Stimulated activated CD8-positive, alpha-beta memory T cell treated with anti-CD3 and anti-CD28 coated beads, Interleukin-12 subunit alpha, Interleukin-12 subunit beta, amount 100 ng/mL, for 4 hours (primary cell): ENCODE data around the gene RP9.

ENCODE experiments used
- DNase-seq: peaks from one replicate; pipeline ENCODE4 v3.0.0-alpha.2; 2020; ENCODE audit warnings: low read depth

RP9 gene, protein sequence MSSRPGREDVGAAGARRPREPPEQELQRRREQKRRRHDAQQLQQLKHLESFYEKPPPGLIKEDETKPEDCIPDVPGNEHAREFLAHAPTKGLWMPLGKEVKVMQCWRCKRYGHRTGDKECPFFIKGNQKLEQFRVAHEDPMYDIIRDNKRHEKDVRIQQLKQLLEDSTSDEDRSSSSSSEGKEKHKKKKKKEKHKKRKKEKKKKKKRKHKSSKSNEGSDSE

DNA sequence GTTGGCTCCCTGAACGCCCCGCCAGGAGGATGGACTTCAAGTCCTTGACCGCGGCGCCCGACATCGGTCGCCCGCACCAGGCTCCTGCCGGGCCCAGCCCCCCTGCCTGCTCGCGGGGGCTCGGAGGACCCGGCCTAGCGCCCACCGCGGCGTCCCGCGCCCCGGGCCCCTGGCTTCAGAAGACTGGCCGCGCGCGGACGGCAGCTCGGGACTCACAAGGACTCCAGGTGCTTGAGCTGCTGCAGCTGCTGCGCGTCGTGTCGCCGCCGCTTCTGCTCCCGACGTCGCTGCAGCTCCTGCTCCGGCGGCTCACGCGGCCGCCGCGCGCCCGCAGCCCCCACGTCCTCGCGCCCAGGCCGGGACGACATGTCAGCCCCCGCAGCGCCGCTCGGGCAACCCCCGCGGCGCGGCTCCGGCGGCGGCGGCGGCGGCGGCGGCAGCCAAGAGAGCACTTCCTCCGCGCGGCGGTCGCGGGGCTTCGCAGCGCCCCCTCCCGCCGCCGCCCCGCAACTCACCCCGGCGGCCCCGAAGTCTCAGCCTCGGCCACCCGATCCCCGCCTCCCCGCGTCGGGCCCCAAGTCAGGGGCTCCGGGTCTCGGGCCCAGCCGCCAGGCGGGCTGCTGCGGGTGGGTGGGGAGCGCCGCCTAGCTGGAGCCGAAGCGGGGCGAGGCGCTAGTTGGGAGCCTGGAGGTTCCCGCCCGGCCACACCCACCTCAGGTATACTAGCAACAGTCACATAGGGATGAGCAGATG, at the start of gene RP9:
Gene RP9, minus strand, starts transcription at position 400 of the 753 bp plus-strand sequence. Its CDS starts 32 bp downstream, at position 368.
- DNase-seq = peak; percentile 72

DNA sequence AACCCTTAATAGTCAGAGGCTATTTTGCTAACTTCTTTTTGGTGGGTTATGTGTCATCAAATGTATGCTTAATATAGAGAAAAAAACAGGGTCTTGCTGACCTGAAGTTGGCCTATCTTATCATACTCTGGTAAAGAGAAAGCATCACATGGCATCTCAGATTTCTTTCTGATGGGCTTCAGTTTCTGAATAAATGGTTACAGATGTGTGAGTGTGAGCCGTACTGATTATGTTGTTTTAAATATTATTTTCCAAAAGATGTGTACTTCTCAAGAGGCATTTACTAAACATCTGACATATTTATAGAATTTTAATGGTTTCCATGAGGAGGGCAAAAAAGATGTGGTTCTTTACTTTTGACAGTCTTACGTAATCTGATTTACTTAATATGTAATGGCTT, 48.6 kb upstream of the RP9 start:
- no peak for DNase-seq

DNA sequence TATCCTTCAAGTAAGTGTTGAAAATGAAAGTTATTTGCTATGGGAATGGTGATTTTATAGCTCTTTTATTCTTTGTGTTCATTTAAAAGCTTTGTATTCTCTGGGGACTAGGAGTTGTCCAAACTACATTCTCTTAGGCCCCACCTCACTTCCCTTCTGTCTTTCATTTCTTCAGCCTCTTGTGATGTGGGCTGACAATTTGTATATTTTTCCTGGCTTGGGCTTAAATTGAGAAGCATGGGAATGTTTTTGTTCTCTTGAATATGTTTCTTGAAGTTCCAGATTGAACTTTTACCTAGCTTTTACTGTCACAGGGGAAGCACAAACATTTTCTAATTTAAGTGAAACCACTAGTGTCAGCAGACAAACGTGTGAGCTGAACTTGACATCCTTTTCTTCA, 48.1 kb upstream of the RP9 start:
- DNase-seq = no peak

DNA sequence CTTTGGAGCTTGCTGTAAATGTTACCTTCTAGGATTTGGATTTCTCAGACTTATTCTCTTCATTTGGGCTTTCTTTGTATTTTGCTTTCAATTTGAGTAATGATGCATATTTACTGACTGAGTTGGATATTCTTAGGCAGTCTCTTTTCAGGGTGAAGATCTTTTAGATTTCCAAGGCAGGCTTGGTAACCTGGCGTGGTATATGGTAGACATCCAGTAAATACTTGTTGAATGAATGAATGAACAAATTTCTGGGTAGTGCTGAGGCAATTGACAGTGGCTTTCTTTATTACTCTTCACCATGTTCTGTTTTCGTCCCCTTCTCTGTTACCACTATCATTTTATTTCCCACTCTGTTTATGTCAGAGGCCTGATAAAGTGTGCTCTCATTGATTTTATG, 47.2 kb upstream of the RP9 start:
- DNase-seq = no peak

DNA sequence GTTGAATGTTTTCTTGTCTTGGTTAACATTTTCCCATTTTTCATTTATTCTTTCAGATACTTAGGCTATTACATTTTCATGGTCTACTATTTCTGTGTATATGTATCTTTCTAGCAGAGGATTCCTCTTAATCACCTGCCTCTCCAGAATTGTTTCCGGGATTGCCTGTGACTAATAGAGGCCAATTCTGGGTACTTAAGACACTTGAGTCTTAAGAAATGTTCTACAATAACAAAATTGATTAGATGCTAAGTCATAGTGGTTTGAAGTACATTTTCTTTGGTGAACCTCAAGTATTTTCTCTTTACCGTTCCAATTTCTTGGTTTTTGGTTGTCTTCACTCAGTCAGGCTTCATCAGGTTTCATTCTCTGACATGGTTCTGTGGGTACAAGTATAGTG, 46.6 kb upstream of the RP9 start:
- DNase-seq = no peak

DNA sequence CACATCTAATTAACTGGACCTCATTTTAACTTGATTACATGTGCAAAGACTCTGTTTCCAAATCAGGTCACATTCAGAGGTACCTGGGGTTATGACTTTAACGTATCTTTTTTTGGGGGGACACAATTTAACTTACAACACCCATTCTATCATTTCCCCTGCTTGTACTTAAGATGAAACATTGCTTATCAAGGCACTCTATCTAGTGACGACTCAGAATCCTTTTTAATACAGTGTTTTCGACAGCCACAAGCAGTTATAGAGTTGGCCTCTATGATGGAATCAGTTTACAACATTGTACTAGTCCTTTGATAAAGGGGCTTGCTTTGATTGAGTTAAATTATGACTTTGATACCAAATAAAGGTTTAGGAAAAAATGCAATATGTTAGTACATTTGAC, 42.9 kb upstream of the RP9 start:
- no peak for DNase-seq

DNA sequence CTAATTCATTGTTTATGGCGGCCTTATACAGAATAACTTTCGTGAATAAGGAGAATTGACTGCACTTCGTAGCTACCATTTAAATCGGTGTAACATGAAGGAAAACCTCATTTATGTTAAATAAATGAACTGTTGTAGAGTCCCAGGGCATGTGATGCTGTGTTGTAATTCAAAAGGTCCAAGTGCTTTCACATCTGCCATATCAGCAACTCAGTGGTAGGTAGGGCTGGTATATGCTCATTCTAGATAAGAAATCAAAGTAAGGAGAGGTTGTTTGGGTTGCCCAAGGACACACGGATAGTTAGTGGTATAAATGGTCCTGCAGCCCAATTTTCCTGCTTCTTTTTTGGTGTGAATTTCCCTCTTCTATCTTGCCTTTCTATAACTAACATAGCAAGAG, 36.0 kb upstream of the RP9 start:
- DNase-seq = no peak

DNA sequence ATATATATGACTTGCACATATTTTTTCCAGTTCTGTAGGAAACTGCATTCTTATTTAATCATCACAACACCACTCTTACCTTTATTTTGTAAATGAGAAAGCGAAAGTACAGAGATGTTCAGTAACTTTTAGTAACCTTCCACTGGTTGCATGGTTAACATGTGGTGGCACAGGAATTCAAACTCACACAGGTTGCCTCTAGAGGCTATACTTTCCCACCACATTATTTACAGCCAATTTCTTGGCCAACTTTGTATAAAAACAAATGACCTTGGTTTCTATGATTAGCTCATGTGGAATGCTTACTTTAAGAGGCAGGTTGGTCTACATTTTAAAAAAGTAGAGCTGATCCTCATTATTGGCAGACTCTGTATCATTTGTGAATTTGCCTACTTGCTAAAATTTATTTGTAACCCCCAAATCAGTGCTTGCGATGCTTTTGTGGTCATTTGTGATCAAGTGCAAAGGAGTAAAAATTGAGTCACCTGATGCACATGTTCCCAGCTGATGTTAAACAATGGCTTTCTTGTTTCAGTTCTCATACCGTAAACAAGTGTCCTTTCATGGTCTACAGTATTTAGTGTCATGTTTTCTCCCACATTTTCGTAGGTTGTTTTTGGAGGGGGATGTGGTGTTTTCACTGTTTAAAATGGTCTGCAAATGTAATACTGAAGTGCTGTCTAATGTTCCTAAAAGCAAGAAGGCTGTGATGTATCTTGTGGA, 35.0 kb upstream of the RP9 start:
- DNase-seq = no peak

DNA sequence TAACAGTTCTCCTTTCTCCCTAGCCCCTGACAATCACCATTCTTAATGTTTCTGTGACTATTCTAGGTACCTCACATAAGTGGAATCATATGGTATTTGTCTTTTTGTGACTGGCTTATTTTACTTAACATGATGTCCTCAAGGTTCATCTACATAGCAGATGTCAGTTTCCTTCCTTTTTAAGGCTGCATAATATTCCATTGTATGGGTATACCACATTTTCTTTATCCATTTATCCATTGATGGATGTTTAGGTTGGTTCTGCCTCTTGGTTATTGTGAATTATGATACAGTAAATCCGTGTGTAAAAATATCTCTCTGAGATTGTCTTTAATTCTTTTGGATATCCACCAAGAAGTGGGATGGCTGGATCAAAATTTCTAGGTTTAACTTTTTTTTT, 33.4 kb upstream of the RP9 start:
- DNase-seq = no peak

DNA sequence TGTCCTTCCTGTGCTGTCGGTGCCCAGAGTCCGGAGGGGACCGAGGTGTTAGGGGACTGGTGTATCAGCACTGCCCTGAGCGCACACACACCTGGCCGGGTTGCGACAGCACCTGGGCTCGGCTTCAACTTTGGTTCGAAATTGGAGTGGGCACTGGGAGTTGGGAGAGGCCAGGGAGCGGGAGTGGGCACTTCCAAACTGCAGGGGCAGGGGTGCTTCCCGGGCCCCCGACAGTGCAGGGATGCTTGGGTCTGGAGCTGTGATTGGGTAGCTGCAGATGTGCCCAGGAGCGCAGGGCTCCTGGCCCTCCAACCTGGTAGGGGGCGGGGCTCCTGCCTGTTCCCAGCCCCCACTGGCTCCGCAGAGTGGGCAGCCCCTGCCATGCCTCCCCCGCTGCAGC, 27.9 kb upstream of the RP9 start:
- DNase-seq = no peak

DNA sequence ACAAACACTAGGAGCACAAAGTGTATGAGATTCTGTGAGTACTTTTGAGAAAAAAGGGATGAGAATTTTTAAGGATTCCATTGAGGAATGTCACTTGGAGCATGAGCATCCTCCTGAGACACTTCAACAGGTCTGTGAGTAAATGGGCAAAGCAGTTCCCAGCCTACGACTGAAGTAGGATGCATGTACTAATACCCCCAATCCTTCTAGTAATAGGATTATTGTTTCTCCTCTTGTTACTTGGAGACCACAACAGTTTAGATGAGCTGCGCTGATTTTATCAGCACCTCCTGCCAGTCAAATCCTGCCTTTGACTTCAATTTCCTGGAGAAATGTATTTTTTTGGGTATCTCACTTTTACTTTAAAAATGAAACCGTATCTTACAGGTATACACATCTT, 21.0 kb upstream of the RP9 start:
- no peak for DNase-seq

DNA sequence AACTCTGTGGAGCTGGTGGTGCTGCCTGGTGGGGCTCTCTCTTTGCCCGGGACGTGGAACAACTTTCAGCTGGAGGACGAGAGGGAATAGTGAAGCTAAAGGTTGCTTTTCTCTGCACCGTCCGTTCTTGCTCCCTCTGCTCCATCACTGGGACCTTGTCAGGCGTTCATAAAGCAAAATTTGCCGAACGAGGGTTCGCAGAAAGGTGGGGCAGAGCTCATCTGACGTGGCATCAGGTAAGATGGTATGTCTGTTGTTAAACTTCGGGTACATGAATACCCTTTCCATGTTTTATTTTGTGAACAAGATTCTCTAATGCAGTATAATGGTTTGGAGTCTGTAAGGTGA, 20.6 kb upstream of the RP9 start:
- DNase-seq = no peak

DNA sequence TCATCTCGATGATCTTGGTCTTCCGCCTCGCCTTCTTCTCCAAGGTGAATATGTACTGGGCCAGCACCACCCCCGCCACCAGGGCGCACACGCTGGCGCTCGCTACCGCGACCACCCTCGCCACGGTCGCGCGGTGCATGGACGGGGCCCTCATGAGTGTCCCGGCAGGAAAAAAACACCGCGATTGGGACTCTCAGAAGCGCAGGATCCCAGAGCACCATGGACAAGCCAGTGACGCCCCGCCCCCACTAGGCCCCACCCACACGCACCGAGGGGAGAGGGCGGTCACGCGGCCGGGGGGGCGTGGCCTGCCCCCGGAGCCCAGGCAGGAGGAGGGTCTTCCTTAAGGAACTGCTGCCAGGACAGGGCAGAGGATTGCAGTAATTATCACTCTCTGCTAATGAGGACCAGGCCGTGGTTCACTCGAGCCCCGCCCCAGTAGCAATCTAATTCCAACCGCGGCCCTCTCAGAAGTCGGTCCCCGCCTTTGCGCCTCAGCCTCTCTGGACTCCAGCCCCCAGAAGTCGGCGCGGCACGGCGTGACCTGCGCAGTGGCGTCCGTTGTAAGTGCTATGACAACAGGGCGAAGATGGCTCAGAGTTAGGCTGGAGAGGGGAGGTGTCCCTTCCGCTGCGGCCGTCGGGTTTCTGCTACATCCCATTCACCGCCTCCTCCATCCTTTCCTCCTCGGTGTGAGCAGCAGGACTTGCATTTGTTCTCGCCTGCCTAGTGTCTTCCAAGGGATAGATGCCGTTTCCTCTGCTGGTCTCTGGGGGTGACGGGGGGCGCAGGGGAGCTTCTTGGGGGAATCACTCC, 20.0 kb upstream of the RP9 start, which contains the start of gene BBS9:
Gene BBS9, plus strand, starts transcription at position 575 of the 816 bp plus-strand sequence. CDS start 16,689 bp downstream, outside the sequence.
- peak; percentile 85 for DNase-seq

DNA sequence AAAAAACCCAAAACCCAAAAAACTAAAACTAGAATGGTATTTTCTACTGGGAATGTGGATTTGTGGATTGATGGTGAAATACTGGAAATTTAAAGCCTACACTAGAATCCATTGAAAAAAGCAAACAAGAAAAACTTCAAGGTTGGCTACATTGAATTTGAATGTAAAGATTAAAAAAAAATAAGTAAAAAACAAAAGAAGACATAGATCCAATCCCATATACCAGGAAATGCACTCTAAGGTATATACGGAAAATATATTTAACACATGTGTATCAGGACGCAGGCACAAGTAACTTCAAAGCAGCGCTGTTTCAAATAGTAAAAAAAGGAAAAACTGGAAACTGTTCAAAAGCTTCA, 19.4 kb upstream of the RP9 start:
- no peak for DNase-seq

DNA sequence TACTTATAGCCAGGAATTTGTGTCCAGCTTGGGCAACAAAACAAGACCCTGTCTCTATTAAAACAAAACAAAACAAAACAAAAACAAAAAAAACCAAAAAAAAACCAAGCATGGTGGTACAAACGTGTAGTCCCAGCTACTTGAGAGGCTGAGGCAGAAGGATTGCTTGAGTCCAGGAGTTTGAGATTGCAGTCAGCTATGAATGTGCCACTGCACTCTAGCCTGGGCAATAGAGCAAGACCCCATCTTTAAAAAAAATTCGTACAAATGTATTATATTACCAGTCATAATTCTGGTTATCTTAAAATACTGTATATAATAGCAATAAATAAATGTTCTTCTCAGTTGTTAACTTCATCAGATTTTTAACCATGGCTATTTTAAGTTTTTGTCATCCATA, 17.9 kb upstream of the RP9 start:
- no peak for DNase-seq

DNA sequence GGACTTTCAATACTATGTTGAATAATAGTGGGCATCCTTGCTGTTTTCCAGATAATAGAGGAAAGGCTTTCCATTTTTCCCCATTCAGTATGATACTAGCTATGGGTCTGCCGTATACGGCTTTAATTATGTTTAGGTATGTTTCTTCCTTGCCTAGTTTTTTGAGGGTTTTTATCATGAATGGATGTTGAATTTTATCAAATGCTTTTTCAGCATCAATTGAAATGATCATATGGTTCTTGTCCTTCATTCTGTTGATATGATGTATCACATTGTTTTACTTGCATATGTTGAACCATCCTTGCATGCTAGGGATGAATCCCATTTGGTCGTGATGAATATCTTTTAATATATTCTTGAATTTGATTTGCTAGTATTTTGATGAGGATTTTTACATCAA, 9.2 kb upstream of the RP9 start:
- DNase-seq = no peak

DNA sequence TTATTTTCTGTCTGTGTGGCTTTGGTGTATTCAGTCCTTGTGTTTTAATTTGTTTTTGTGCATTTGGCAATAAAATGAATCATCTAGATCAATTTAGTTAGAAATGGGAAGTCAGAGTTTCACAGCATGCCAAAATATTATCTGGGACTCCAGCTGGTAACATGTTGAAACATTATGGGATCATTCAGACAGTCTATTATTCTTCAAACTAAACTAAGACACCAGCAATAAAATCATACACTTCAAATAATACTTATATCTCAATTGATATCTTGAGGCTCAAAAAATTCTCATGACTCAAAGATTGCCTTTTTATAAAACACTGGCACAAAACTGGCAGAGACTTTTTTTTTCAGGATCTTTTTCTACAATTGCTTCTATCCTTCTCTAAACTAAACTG, 5.8 kb upstream of the RP9 start:
- no peak for DNase-seq

DNA sequence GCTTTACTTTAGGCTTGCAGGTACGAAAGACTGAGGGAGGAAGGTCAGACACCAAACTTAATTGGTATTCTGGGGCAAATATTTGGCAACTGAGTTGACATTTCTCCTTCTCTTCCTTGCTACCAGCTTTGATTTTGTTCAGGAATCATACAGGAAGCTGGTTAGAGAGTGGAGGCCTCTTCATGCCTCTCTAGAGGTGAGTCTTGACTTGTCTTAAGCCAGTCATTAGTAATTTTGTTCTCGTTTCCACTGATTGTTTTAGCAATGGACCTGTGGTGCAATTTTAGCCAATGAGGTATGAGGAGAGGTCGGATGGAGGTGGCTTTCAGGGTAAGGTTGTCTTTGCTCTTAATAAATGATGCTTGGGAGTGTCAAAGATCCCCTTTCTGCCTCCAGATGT, 2.4 kb upstream of the RP9 start:
- no peak for DNase-seq

DNA sequence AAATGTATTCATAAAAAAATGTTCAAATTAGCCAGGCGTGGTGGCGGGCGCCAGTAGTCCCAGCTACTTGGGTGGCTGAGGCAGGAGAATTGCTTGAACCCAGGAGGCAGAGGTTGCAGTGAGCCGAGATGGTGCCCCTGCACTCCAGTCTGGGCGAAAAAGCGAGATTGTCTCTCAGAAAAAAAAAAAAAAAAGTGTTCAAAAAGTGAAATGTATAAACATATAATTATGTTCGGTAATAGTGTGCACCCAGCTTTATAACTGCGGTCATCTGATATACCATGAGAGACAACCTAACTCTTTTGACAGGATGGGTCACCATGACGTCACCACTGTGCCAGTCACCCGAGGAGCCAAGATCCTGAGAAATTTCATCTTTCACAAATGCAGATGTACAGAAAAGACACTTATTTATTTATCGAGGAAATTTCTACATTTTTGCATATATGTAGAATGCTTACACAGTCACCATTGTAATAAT, 594 bp upstream of the RP9 start:
- DNase-seq = no peak

DNA sequence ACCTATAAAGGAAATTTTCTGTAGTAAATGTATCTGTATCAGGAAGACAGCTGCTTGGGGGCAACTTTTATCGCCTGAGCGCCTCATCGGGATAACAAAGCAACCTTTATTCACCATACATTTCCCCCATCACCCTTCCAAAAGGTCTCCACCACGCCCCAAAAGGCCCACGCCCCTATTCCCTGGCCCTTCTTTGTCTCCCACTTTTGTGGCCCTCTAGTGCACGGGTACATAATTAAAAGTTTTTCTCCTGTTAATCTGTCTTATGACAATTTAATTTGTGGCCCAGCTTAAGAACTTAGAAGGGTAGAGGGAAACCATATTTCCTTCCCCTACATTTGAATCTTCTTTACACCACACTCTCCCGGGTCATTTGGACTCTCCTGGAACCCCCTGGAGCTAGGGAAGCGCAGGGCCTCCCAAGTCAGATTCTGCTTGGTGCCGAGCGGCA, 625 bp downstream of the RP9 start:
- no peak for DNase-seq

DNA sequence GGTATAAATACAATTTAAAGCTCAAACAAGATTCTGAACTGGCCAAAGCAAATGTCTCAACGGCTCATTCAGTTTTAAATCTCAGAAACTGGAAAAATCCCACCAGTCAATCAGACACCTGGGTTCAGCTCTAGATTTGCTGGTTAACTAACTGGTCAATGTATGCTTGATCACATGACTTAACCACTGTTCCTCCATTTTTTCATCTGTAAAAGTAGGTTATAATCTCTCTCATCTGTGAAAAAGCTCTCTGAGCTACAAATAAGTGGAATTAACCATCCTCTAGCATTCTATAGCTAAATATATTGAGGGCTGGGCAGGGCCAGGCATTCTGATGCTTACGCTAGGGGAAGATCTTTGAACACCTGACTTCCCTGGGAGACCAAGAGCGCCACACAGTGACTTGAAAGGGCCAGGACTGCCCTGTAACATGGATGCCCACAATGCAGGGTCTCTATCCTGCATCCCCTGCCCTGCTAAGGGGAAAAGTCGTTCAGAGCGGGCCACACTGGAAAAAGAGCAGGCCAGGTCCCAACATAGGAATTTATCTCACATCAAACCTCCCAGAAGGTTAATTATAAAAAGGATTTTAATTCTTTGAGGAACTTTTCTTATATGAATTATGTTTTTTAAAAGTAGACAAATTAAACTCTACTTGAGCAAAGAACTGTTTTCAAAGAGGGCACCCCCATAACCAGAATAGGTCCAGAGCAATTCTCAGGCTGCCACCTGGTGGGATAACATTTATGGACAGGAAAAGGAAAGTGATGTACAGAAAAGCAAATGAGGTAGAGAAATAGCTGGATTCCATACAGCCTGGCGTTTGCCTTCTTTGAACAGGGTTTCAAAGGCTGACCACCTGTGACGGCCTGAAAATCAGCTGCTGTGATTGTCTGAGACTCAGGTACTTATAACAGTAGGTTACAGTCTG, 1.8 kb downstream of the RP9 start:
- DNase-seq = no peak
